ENCODE data around the gene ACOT11. TPM values are rescaled to one million over a fixed set of nuclear protein-coding genes. Genes with fewer than 3 reads are reported as not detected.
"Not testable (repeated sequence)": the region's sequence is repeated elsewhere in the genome, so short reads cannot be mapped to it uniquely, and the experiment has no call there.

ACOT11 gene
- total RNA-seq, 1 donor from 2014 or later, result 1.8 TPM

- no peak overlapping the region for H3K4me3 Mint-ChIP-seq (ENCODE audit: low read depth)
- DNase-seq (ENCODE audit: low spot score), result no peak
- H3K9me3 Mint-ChIP-seq, result no peaks in the 10 kb centered on the region
- intact Hi-C loops (cut with micrococcal nuclease), result no loop called here
- no peaks in the 10 kb centered on the region for H3K36me3 Mint-ChIP-seq (ENCODE audit: low read depth)
- H3K4me1 Mint-ChIP-seq (ENCODE audit: low read depth), result no peaks in the 10 kb centered on the region
- no peak overlapping the region for H3K27ac Mint-ChIP-seq
- no peaks in the 10 kb centered on the region for H3K27me3 Mint-ChIP-seq (ENCODE audit: low read depth)
Observed at GRCh38 chr1:54516249-54516920, 31.6 kb upstream of the ACOT11 start.

GRCh38 chr1:54517496-54517895 lies 30.5 kb upstream of the ACOT11 start:
- no peaks in the 10 kb centered on the region for H3K36me3 Mint-ChIP-seq (ENCODE audit: low read depth)
- no peak overlapping the region for H3K4me3 Mint-ChIP-seq (ENCODE audit: low read depth)
- no peaks in the 10 kb centered on the region for H3K4me1 Mint-ChIP-seq (ENCODE audit: low read depth)
- no peaks in the 10 kb centered on the region for H3K27me3 Mint-ChIP-seq (ENCODE audit: low read depth)
- H3K9me3 Mint-ChIP-seq, result no peaks in the 10 kb centered on the region
- no peak for DNase-seq (ENCODE audit: low spot score)
- intact Hi-C loops (cut with micrococcal nuclease), result no loop called here
- no peak overlapping the region for H3K27ac Mint-ChIP-seq

GRCh38 chr1:54518489-54518888 lies 29.5 kb upstream of the ACOT11 start:
- H3K36me3 Mint-ChIP-seq (ENCODE audit: low read depth), result no peaks in the 10 kb centered on the region
- no peak for DNase-seq (ENCODE audit: low spot score)
- no peaks in the 10 kb centered on the region for H3K9me3 Mint-ChIP-seq
- intact Hi-C loops (cut with micrococcal nuclease), result no loop called here
- H3K27ac Mint-ChIP-seq, result no peak overlapping the region
- H3K4me1 Mint-ChIP-seq (ENCODE audit: low read depth), result no peaks in the 10 kb centered on the region
- H3K27me3 Mint-ChIP-seq (ENCODE audit: low read depth), result no peaks in the 10 kb centered on the region
- no peak overlapping the region for H3K4me3 Mint-ChIP-seq (ENCODE audit: low read depth)

- Mint-ChIP-seq H3K36me3 (ENCODE audit: low read depth) (no peaks in the 10 kb centered on the region), H3K4me3 (ENCODE audit: low read depth) (no peak overlapping the region), H3K27ac (no peak overlapping the region), H3K4me1 (ENCODE audit: low read depth) (no peaks in the 10 kb centered on the region), H3K9me3 (no peaks in the 10 kb centered on the region), H3K27me3 (ENCODE audit: low read depth) (peaks cover 3% of the 10 kb centered on the region)
- intact Hi-C loops (cut with micrococcal nuclease), result no loop called here
- no peak for DNase-seq (ENCODE audit: low spot score)
Observed at GRCh38 chr1:54519709-54520108, 28.3 kb upstream of the ACOT11 start.

- no peak for DNase-seq (ENCODE audit: low spot score)
- Mint-ChIP-seq H3K27ac (no peak overlapping the region), H3K27me3 (ENCODE audit: low read depth) (peaks cover 3% of the 10 kb centered on the region), H3K36me3 (ENCODE audit: low read depth) (no peaks in the 10 kb centered on the region), H3K4me1 (ENCODE audit: low read depth) (no peaks in the 10 kb centered on the region), H3K9me3 (no peaks in the 10 kb centered on the region), H3K4me3 (ENCODE audit: low read depth) (no peak overlapping the region)
- intact Hi-C loops (cut with micrococcal nuclease), result no loop called here
Observed at GRCh38 chr1:54520631-54521321, 27.3 kb upstream of the ACOT11 start.

- DNase-seq (ENCODE audit: low spot score); H3K27ac Mint-ChIP-seq; H3K36me3 Mint-ChIP-seq (ENCODE audit: low read depth); H3K4me3 Mint-ChIP-seq (ENCODE audit: low read depth); H3K27me3 Mint-ChIP-seq (ENCODE audit: low read depth); H3K4me1 Mint-ChIP-seq (ENCODE audit: low read depth); intact Hi-C loops (cut with micrococcal nuclease); H3K9me3 Mint-ChIP-seq: not testable (repeated sequence)
Observed at GRCh38 chr1:54526565-54526964, 21.5 kb upstream of the ACOT11 start.

GRCh38 chr1:54528613-54529012 lies 19.4 kb upstream of the ACOT11 start:
- Mint-ChIP-seq H3K36me3 (ENCODE audit: low read depth) (no peaks in the 10 kb centered on the region), H3K4me1 (ENCODE audit: low read depth) (no peaks in the 10 kb centered on the region), H3K27ac (no peak overlapping the region), H3K4me3 (ENCODE audit: low read depth) (no peak overlapping the region), H3K27me3 (ENCODE audit: low read depth) (peaks cover 8% of the 10 kb centered on the region), H3K9me3 (no peaks in the 10 kb centered on the region)
- DNase-seq (ENCODE audit: low spot score), result no peak
- intact Hi-C loops (cut with micrococcal nuclease), result no loop called here

- DNase-seq (ENCODE audit: low spot score), result no peak
- intact Hi-C loops (cut with micrococcal nuclease), result no loop called here
- no peaks in the 10 kb centered on the region for H3K4me1 Mint-ChIP-seq (ENCODE audit: low read depth)
- H3K27me3 Mint-ChIP-seq (ENCODE audit: low read depth), result peaks cover 10% of the 10 kb centered on the region
- H3K27ac Mint-ChIP-seq, result no peak overlapping the region
- no peaks in the 10 kb centered on the region for H3K9me3 Mint-ChIP-seq
- no peaks in the 10 kb centered on the region for H3K36me3 Mint-ChIP-seq (ENCODE audit: low read depth)
- H3K4me3 Mint-ChIP-seq (ENCODE audit: low read depth), result no peak overlapping the region
Observed at GRCh38 chr1:54532033-54532432, 16.0 kb upstream of the ACOT11 start.

GRCh38 chr1:54536656-54537055 lies 11.4 kb upstream of the ACOT11 start:
- H3K27ac Mint-ChIP-seq; H3K4me1 Mint-ChIP-seq (ENCODE audit: low read depth); H3K9me3 Mint-ChIP-seq; H3K4me3 Mint-ChIP-seq (ENCODE audit: low read depth); DNase-seq (ENCODE audit: low spot score); intact Hi-C loops (cut with micrococcal nuclease); H3K36me3 Mint-ChIP-seq (ENCODE audit: low read depth): not testable (repeated sequence)
- H3K27me3 Mint-ChIP-seq (ENCODE audit: low read depth), result peaks cover 19% of the 10 kb centered on the region

- no peak overlapping the region for H3K27ac Mint-ChIP-seq
Observed at GRCh38 chr1:54537611-54538010, 10.4 kb upstream of the ACOT11 start.

GRCh38 chr1:54538538-54538937 lies 9.5 kb upstream of the ACOT11 start:
- H3K4me3 Mint-ChIP-seq (ENCODE audit: low read depth), result no peak overlapping the region
- H3K27me3 Mint-ChIP-seq (ENCODE audit: low read depth), result peaks cover 23% of the 10 kb centered on the region
- H3K36me3 Mint-ChIP-seq (ENCODE audit: low read depth), result no peaks in the 10 kb centered on the region
- no peak for DNase-seq (ENCODE audit: low spot score)
- peaks cover 11% of the 10 kb centered on the region for H3K4me1 Mint-ChIP-seq (ENCODE audit: low read depth)
- H3K9me3 Mint-ChIP-seq, result no peaks in the 10 kb centered on the region
- intact Hi-C loops (cut with micrococcal nuclease), result no loop called here
- no peak overlapping the region for H3K27ac Mint-ChIP-seq

More at GRCh38 chr1:54537611-54538010, 10.4 kb upstream of the ACOT11 start:
- Mint-ChIP-seq H3K27me3 (ENCODE audit: low read depth) (peaks cover 19% of the 10 kb centered on the region), H3K9me3 (no peaks in the 10 kb centered on the region), H3K4me3 (ENCODE audit: low read depth) (no peak overlapping the region), H3K4me1 (ENCODE audit: low read depth) (peaks cover 4% of the 10 kb centered on the region), H3K36me3 (ENCODE audit: low read depth) (no peaks in the 10 kb centered on the region)
- DNase-seq (ENCODE audit: low spot score), result no peak
- intact Hi-C loops (cut with micrococcal nuclease), result no loop called here

- intact Hi-C loops (cut with micrococcal nuclease), result loop anchor here (5.0 kb wide), 2 partner anchors 133 to 262 kb away; partner anchors contain the start of genes SSBP3 and TTC22
- Mint-ChIP-seq H3K36me3 (ENCODE audit: low read depth) (no peaks in the 10 kb centered on the region), H3K27me3 (ENCODE audit: low read depth) (peaks cover 21% of the 10 kb centered on the region), H3K4me1 (ENCODE audit: low read depth) (peaks cover 11% of the 10 kb centered on the region), H3K4me3 (ENCODE audit: low read depth) (peak overlapping the region; percentile 23), H3K27ac (no peak overlapping the region), H3K9me3 (no peaks in the 10 kb centered on the region)
- DNase-seq (ENCODE audit: low spot score), result no peak
Observed at GRCh38 chr1:54540582-54541295, 7.3 kb upstream of the ACOT11 start.

Data from activated T-helper 2 cell treated with anti-CD3 and anti-CD28 coated beads, Interferon-gamma antibody, Interleukin-2, Interleukin-4, amounts not matched to agents 10 μg/mL and 5 μg/mL and 100 μg/mL, durations not matched to agents 14 hours and 24 hours and 36 hours (primary cell).